ENCODE results near the gene ARHGAP42. TPM values are rescaled to one million over a fixed set of nuclear protein-coding genes. Genes with fewer than 3 reads are reported as not detected.

The ARHGAP42 gene
- total RNA-seq, 4 donors from 2014 or later = 7.6 to 22.2 (median 14.6) TPM

DNA sequence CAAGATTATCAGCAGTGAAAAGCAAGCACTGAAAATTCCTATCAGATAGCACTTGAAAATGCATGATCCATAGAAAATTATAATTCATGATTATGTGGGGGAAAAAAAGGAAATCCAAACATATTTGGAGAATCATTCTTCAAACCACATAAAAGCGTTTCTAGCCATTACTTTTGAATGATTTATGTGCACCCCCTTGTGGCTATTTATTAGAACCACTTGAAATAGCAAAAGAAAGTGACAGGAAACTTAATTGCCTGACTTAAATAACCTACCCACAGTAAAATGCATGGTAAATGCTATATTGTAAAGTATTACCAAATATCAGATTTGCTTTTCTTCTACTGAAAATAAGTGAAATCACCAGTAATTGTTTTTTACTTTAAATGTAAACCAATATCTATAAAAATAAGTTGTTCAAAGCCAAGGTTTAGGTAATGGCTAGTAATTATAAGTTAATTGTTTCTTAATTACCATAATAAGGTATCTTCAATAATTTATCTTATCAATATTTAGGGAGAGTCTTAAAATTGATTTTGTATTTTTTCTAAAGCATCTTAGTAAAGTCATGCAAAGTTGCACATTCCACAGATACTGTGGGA is 168.5 kb downstream of the ARHGAP42 start:
- 2% methylated on average over 1 of the region's 1 CpG for WGBS, 2 donors
- no peak overlapping the region for H3K4me3 ChIP-seq (ENCODE audit: low read depth, poor library complexity, severe bottlenecking)
- no peak for TF ChIP-seq POLR2A (IDR thresholded peaks at IDR 0.05)
- TF ChIP-seq, protein P1, sequence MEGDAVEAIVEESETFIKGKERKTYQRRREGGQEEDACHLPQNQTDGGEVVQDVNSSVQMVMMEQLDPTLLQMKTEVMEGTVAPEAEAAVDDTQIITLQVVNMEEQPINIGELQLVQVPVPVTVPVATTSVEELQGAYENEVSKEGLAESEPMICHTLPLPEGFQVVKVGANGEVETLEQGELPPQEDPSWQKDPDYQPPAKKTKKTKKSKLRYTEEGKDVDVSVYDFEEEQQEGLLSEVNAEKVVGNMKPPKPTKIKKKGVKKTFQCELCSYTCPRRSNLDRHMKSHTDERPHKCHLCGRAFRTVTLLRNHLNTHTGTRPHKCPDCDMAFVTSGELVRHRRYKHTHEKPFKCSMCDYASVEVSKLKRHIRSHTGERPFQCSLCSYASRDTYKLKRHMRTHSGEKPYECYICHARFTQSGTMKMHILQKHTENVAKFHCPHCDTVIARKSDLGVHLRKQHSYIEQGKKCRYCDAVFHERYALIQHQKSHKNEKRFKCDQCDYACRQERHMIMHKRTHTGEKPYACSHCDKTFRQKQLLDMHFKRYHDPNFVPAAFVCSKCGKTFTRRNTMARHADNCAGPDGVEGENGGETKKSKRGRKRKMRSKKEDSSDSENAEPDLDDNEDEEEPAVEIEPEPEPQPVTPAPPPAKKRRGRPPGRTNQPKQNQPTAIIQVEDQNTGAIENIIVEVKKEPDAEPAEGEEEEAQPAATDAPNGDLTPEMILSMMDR (IDR thresholded peaks at IDR 0.05) = no peak
- intact Hi-C loops (cut with DNase I; ENCODE audit: low total_unique reads) = no loop called here
- DNase-seq (ENCODE audit: low spot score in 2 of 2) = no peak

DNA sequence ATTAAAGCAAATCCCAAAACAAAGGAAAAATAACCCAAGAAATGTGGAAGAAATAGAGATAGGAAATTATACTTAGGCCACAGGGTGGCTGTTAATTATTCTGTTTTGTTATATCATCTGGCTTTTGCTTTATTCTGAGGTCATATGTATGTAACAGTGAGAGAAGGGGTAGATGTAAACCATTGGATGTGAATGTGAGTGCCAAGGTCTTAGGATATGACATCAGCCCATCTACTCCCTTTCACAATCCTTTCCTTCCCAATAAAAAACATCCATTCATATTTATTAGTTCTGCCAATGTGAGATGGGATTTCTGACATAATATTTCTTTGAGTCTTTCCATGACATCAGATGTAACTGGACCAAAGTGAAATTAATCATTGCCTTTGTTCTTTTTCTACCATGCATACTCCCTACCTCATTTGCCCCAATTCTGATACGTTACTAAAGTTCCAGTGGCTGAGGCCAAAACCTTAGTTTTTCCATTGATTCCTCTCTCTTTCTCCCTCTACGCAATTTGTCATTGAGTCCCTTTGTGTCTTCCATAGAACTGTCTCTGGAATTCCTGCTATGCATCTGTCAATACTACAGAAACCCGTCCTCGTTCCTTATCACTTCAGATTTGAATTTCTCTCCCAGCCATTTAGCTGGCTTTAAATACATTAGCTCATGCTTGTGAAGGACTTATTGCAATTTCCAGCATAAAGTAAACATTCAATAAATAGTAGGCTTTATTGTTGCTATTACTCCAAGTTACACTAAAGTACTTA is 170.3 kb downstream of the ARHGAP42 start:
- intact Hi-C loops (cut with DNase I; ENCODE audit: low total_unique reads) = no loop called here
- WGBS, 2 donors = 86 to 89% methylated on average over 4 of the region's 4 CpGs
- no peak for TF ChIP-seq POLR2A (IDR thresholded peaks at IDR 0.05)
- H3K4me3 ChIP-seq (ENCODE audit: low read depth, poor library complexity, severe bottlenecking) = no peak overlapping the region
- DNase-seq (ENCODE audit: low spot score in 2 of 2) = no peak

DNA sequence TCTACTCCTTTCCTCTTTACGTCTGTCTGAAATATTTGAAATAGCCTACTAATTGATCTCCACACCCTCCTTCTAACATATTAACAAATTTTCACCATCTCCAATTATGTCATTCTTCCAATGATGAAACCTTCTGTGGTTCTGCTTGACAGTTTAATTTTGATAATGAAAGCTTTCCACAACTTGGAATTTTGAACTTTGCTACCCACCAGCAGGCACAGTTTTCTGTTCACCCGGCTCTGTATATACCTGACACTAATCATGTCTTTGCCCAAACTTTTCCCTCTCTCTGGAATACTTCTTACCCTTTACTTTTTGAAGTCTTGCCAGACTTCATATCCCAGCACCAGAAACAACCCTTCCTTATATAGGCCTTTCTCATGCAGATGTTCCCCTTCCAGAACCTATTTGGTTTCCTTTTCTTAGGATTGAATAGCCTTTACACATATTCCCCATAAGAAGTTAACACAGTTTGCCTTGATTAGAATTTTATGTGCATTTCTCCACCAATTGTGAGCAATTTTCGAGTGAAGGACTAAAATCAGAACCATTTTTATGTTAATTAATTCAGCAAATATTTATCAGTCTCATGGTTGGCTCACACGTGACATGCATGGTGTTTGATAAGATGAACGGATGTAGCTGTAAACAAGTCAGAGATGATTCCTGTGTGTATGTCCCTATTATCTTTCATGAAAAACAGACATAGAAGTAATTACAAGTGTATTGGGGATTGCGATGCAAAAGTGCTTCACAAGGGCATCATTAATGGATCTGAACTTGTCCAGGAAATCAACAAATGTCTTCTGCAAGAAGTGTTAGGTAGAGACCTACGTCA is 173.4 kb downstream of the ARHGAP42 start:
- 86 to 87% methylated on average over 7 of the region's 7 CpGs for WGBS, 2 donors
- no peak for TF ChIP-seq POLR2A (IDR thresholded peaks at IDR 0.05)
- TF ChIP-seq, protein P1 (IDR thresholded peaks at IDR 0.05) = no peak
- DNase-seq (ENCODE audit: low spot score in 2 of 2) = no peak
- no peak overlapping the region for H3K4me3 ChIP-seq (ENCODE audit: low read depth, poor library complexity, severe bottlenecking)
- intact Hi-C loops (cut with DNase I; ENCODE audit: low total_unique reads) = no loop called here

DNA sequence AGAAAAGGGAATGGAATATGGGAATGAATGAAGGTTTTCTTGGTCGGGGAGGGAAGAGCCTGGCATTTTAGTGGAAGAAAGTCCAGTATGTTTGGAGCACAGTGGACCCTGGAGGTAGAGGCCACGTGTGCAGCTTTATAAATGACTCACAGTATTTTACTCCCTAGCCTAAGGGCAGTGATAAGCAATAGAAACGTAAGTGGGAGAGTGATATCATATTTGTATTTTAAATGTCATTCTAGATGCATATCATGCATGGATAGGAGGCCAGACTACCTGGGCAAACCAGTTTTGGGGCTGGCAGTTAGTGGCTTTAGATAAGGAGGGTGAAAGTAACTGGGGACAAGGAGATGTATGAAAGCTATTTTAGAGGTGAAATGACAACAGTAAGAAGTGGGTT is 174.1 kb downstream of the ARHGAP42 start:
- no peak for TF ChIP-seq POLR2A (IDR thresholded peaks at IDR 0.05)
- TF ChIP-seq, protein P1 (IDR thresholded peaks at IDR 0.05) = no peak
- 59 to 68% methylated on average over 3 of the region's 3 CpGs for WGBS, 2 donors
- no peak for DNase-seq (ENCODE audit: low spot score in 2 of 2)
- no peak overlapping the region for H3K4me3 ChIP-seq (ENCODE audit: low read depth, poor library complexity, severe bottlenecking)
- intact Hi-C loops (cut with DNase I; ENCODE audit: low total_unique reads) = no loop called here

DNA sequence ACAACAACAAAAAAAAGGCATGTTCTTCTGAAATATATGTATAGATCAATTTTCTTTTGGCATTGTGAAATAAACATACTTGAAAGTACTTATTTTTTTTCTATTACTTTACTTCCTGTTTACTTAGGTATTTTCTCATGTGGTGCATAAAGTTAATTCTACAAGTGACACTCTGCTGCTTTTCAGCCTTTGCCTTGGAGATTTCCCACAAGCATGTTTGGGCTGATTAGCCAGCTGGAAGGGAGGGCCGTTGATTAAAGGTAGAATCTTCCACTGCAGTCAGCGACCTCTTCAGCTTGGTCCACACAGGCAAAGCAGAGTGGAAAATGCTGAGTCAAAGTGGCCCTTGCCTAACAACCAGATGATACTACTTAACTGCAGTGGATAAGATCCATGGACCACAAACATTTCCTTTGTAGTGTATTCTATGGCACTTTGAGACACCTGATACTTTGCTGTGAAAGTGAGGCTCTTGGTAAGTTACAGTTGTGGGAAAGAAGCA is 176.0 kb downstream of the ARHGAP42 start:
- DNase-seq (ENCODE audit: low spot score in 2 of 2) = no peak
- 17 to 45% methylated on average over 2 of the region's 2 CpGs for WGBS, 2 donors
- intact Hi-C loops (cut with DNase I; ENCODE audit: low total_unique reads) = no loop called here
- TF ChIP-seq, protein P1 (IDR thresholded peaks at IDR 0.05) = no peak
- no peak for TF ChIP-seq POLR2A (IDR thresholded peaks at IDR 0.05)
- H3K4me3 ChIP-seq (ENCODE audit: low read depth, poor library complexity, severe bottlenecking) = no peak overlapping the region
